ENCODE data around the gene C1orf105.

Gene C1orf105

GRCh38 chr1:172405912-172406311 is 14.6 kb upstream of the C1orf105 start:
- H3K36me3 ChIP-seq (ENCODE audit: control insufficient read depth in 2 of 2, insufficient read depth in 2 of 2, low read length in 2 of 2): no peaks in the 10 kb centered on the region
- H3K9me3 ChIP-seq (ENCODE audit: control insufficient read depth in 2 of 2, low read length in 2 of 2): no peaks in the 10 kb centered on the region
- no peak overlapping the region for H3K4me3 ChIP-seq (ENCODE audit: low read length in 2 of 2)

DNA sequence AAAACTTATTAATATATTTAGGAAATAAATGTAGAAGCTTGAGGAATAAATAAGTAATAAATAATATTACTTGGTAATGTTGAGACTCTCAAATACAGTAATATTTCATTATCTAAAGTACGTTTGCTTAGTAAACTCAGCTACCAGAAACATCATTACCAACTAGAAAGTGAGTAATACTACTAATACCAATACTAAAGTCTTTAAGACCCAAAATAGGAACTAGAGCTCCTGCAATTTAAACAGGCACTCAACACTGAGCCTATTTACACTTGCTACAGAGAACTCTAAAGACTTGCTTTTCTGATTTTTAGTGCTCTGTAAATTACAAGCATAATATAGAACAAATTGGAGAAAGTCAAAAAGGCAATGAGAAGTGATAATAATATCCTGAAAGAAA is 13.5 kb upstream of the C1orf105 start:
- no peaks in the 10 kb centered on the region for H3K36me3 ChIP-seq (ENCODE audit: control insufficient read depth in 2 of 2, insufficient read depth in 2 of 2, low read length in 2 of 2)
- H3K4me1 ChIP-seq (ENCODE audit: control insufficient read depth, insufficient read depth, low read length): no peaks in the 10 kb centered on the region
- H3K27ac ChIP-seq (ENCODE audit: low read length): no peak overlapping the region

More at GRCh38 chr1:172405912-172406311, 14.6 kb upstream of the C1orf105 start:
- Histone ChIP-seq H3K27me3 (ENCODE audit: control insufficient read depth in 1 of 2, insufficient read depth in 2 of 2, low read length in 2 of 2) (no peaks in the 10 kb centered on the region), H3K27ac (ENCODE audit: low read length) (no peak overlapping the region), H3K9ac (ENCODE audit: low read length in 2 of 2) (no peak overlapping the region), H3K4me1 (ENCODE audit: control insufficient read depth, insufficient read depth, low read length) (no peaks in the 10 kb centered on the region)

GRCh38 chr1:172408958-172409357 is 11.5 kb upstream of the C1orf105 start:
- Histone ChIP-seq H3K9ac (ENCODE audit: low read length in 2 of 2) (no peak overlapping the region), H3K36me3 (ENCODE audit: control insufficient read depth in 2 of 2, insufficient read depth in 2 of 2, low read length in 2 of 2) (no peaks in the 10 kb centered on the region), H3K27ac (ENCODE audit: low read length) (no peak overlapping the region), H3K4me3 (ENCODE audit: low read length in 2 of 2) (no peak overlapping the region), H3K27me3 (ENCODE audit: control insufficient read depth in 1 of 2, insufficient read depth in 2 of 2, low read length in 2 of 2) (no peaks in the 10 kb centered on the region), H3K9me3 (ENCODE audit: control insufficient read depth in 2 of 2, low read length in 2 of 2) (no peaks in the 10 kb centered on the region), H3K4me1 (ENCODE audit: control insufficient read depth, insufficient read depth, low read length) (no peaks in the 10 kb centered on the region)

More for the DNA sequence above, 13.5 kb upstream of the C1orf105 start:
- H3K4me3 ChIP-seq (ENCODE audit: low read length in 2 of 2): no peak overlapping the region
- no peaks in the 10 kb centered on the region for H3K9me3 ChIP-seq (ENCODE audit: control insufficient read depth in 2 of 2, low read length in 2 of 2)
- H3K27me3 ChIP-seq (ENCODE audit: control insufficient read depth in 1 of 2, insufficient read depth in 2 of 2, low read length in 2 of 2): no peaks in the 10 kb centered on the region
- H3K9ac ChIP-seq (ENCODE audit: low read length in 2 of 2): no peak overlapping the region

GRCh38 chr1:172410027-172410426 is 10.5 kb upstream of the C1orf105 start:
- no peaks in the 10 kb centered on the region for H3K27me3 ChIP-seq (ENCODE audit: control insufficient read depth in 1 of 2, insufficient read depth in 2 of 2, low read length in 2 of 2)
- no peak overlapping the region for H3K4me3 ChIP-seq (ENCODE audit: low read length in 2 of 2)
- no peak overlapping the region for H3K27ac ChIP-seq (ENCODE audit: low read length)
- H3K4me1 ChIP-seq (ENCODE audit: control insufficient read depth, insufficient read depth, low read length): no peaks in the 10 kb centered on the region
- no peak overlapping the region for H3K9ac ChIP-seq (ENCODE audit: low read length in 2 of 2)
- H3K36me3 ChIP-seq (ENCODE audit: control insufficient read depth in 2 of 2, insufficient read depth in 2 of 2, low read length in 2 of 2): no peaks in the 10 kb centered on the region
- H3K9me3 ChIP-seq (ENCODE audit: control insufficient read depth in 2 of 2, low read length in 2 of 2): no peaks in the 10 kb centered on the region

GRCh38 chr1:172411791-172412338 is 8.6 kb upstream of the C1orf105 start:
- H3K9ac ChIP-seq (ENCODE audit: low read length in 2 of 2): no peak overlapping the region
- no peaks in the 10 kb centered on the region for H3K4me1 ChIP-seq (ENCODE audit: control insufficient read depth, insufficient read depth, low read length)
- no peaks in the 10 kb centered on the region for H3K9me3 ChIP-seq (ENCODE audit: control insufficient read depth in 2 of 2, low read length in 2 of 2)
- H3K27me3 ChIP-seq (ENCODE audit: control insufficient read depth in 1 of 2, insufficient read depth in 2 of 2, low read length in 2 of 2): no peaks in the 10 kb centered on the region
- H3K4me3 ChIP-seq (ENCODE audit: low read length in 2 of 2): no peak overlapping the region
- H3K36me3 ChIP-seq (ENCODE audit: control insufficient read depth in 2 of 2, insufficient read depth in 2 of 2, low read length in 2 of 2): no peaks in the 10 kb centered on the region
- H3K27ac ChIP-seq (ENCODE audit: low read length): no peak overlapping the region

- Histone ChIP-seq H3K9ac (ENCODE audit: low read length in 2 of 2) (no peak overlapping the region), H3K9me3 (ENCODE audit: control insufficient read depth in 2 of 2, low read length in 2 of 2) (no peaks in the 10 kb centered on the region)
Observed at GRCh38 chr1:172414331-172414730, 6.2 kb upstream of the C1orf105 start.

DNA sequence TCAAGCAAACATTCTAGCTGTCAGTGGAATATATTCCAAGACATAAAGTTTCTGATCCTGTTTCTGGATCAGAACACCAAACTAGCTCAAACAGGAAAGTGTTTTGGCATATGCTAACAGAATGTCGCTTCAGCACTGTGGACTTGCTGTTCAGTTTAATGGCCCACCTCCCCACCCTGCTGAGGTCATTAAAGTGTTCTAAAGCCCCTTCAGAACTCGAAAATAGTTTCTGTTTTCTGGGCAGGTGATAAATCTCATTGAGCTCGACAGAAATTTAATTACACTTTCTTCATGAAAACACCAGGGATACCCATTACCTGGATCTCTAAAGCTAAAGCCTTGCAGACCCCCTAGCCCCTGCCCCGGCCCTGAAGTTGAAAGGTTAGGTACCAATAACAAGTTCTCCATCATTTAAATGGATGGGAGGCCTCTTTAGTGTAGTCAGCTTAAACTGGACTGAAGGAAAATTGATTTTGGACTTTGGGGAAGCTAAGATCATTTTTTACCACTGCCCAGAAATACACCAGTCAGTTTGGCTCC is 3.9 kb upstream of the C1orf105 start:
- no peak overlapping the region for H3K27ac ChIP-seq (ENCODE audit: low read length)
- no peak overlapping the region for H3K9ac ChIP-seq (ENCODE audit: low read length in 2 of 2)
- no peaks in the 10 kb centered on the region for H3K4me1 ChIP-seq (ENCODE audit: control insufficient read depth, insufficient read depth, low read length)
- no peaks in the 10 kb centered on the region for H3K9me3 ChIP-seq (ENCODE audit: control insufficient read depth in 2 of 2, low read length in 2 of 2)
- no peak overlapping the region for H3K4me3 ChIP-seq (ENCODE audit: low read length in 2 of 2)
- H3K36me3 ChIP-seq (ENCODE audit: control insufficient read depth in 2 of 2, insufficient read depth in 2 of 2, low read length in 2 of 2): no peaks in the 10 kb centered on the region
- no peaks in the 10 kb centered on the region for H3K27me3 ChIP-seq (ENCODE audit: control insufficient read depth in 1 of 2, insufficient read depth in 2 of 2, low read length in 2 of 2)

More at GRCh38 chr1:172414331-172414730, 6.2 kb upstream of the C1orf105 start:
- H3K27me3 ChIP-seq (ENCODE audit: control insufficient read depth in 1 of 2, insufficient read depth in 2 of 2, low read length in 2 of 2): no peaks in the 10 kb centered on the region
- H3K27ac ChIP-seq (ENCODE audit: low read length): no peak overlapping the region
- H3K4me1 ChIP-seq (ENCODE audit: control insufficient read depth, insufficient read depth, low read length): no peaks in the 10 kb centered on the region
- no peaks in the 10 kb centered on the region for H3K36me3 ChIP-seq (ENCODE audit: control insufficient read depth in 2 of 2, insufficient read depth in 2 of 2, low read length in 2 of 2)
- H3K4me3 ChIP-seq (ENCODE audit: low read length in 2 of 2): no peak overlapping the region

- H3K9ac ChIP-seq (ENCODE audit: low read length in 2 of 2): no peak overlapping the region
- H3K36me3 ChIP-seq (ENCODE audit: control insufficient read depth in 2 of 2, insufficient read depth in 2 of 2, low read length in 2 of 2): no peaks in the 10 kb centered on the region
- H3K4me1 ChIP-seq (ENCODE audit: control insufficient read depth, insufficient read depth, low read length): no peaks in the 10 kb centered on the region
- H3K27ac ChIP-seq (ENCODE audit: low read length): no peak overlapping the region
- no peaks in the 10 kb centered on the region for H3K9me3 ChIP-seq (ENCODE audit: control insufficient read depth in 2 of 2, low read length in 2 of 2)
- H3K4me3 ChIP-seq (ENCODE audit: low read length in 2 of 2): no peak overlapping the region
- no peaks in the 10 kb centered on the region for H3K27me3 ChIP-seq (ENCODE audit: control insufficient read depth in 1 of 2, insufficient read depth in 2 of 2, low read length in 2 of 2)
Observed at GRCh38 chr1:172417557-172417956, 2.9 kb upstream of the C1orf105 start.

GRCh38 chr1:172421974-172422604 is 1.6 kb downstream of the C1orf105 start:
- H3K9me3 ChIP-seq (ENCODE audit: control insufficient read depth in 2 of 2, low read length in 2 of 2): no peaks in the 10 kb centered on the region
- H3K36me3 ChIP-seq (ENCODE audit: control insufficient read depth in 2 of 2, insufficient read depth in 2 of 2, low read length in 2 of 2): no peaks in the 10 kb centered on the region
- H3K27me3 ChIP-seq (ENCODE audit: control insufficient read depth in 1 of 2, insufficient read depth in 2 of 2, low read length in 2 of 2): no peaks in the 10 kb centered on the region
- no peak overlapping the region for H3K27ac ChIP-seq (ENCODE audit: low read length)
- no peak overlapping the region for H3K9ac ChIP-seq (ENCODE audit: low read length in 2 of 2)
- no peaks in the 10 kb centered on the region for H3K4me1 ChIP-seq (ENCODE audit: control insufficient read depth, insufficient read depth, low read length)
- H3K4me3 ChIP-seq (ENCODE audit: low read length in 2 of 2): no peak overlapping the region

- no peaks in the 10 kb centered on the region for H3K4me1 ChIP-seq (ENCODE audit: control insufficient read depth, insufficient read depth, low read length)
- H3K4me3 ChIP-seq (ENCODE audit: low read length in 2 of 2): no peak overlapping the region
- H3K9me3 ChIP-seq (ENCODE audit: control insufficient read depth in 2 of 2, low read length in 2 of 2): no peaks in the 10 kb centered on the region
- H3K27ac ChIP-seq (ENCODE audit: low read length): no peak overlapping the region
- H3K36me3 ChIP-seq (ENCODE audit: control insufficient read depth in 2 of 2, insufficient read depth in 2 of 2, low read length in 2 of 2): no peaks in the 10 kb centered on the region
- H3K9ac ChIP-seq (ENCODE audit: low read length in 2 of 2): no peak overlapping the region
- H3K27me3 ChIP-seq (ENCODE audit: control insufficient read depth in 1 of 2, insufficient read depth in 2 of 2, low read length in 2 of 2): no peaks in the 10 kb centered on the region
Observed at GRCh38 chr1:172423336-172423735, 2.9 kb downstream of the C1orf105 start.

- Histone ChIP-seq H3K27me3 (ENCODE audit: control insufficient read depth in 1 of 2, insufficient read depth in 2 of 2, low read length in 2 of 2) (no peaks in the 10 kb centered on the region), H3K9ac (ENCODE audit: low read length in 2 of 2) (no peak overlapping the region), H3K36me3 (ENCODE audit: control insufficient read depth in 2 of 2, insufficient read depth in 2 of 2, low read length in 2 of 2) (no peaks in the 10 kb centered on the region), H3K4me1 (ENCODE audit: control insufficient read depth, insufficient read depth, low read length) (no peaks in the 10 kb centered on the region), H3K9me3 (ENCODE audit: control insufficient read depth in 2 of 2, low read length in 2 of 2) (no peaks in the 10 kb centered on the region), H3K27ac (ENCODE audit: low read length) (no peak overlapping the region), H3K4me3 (ENCODE audit: low read length in 2 of 2) (no peak overlapping the region)
Observed at GRCh38 chr1:172425339-172425738, 4.9 kb downstream of the C1orf105 start.
